Activated T-helper 1 cell treated with Interleukin-2 at 50 U/mL for 16 hours (primary cell): Measurements from ENCODE around the gene GCSAM.

Experiments
- DNase-seq: peaks from one replicate; pipeline ENCODE4 v3.0.0-alpha.2; 2020; ENCODE audit warnings: low read depth

The GCSAM gene

GRCh38 chr3:112104774-112105173 is 28.3 kb downstream of the GCSAM start:
- DNase-seq, result no peak

GRCh38 chr3:112101916-112102315 is 31.1 kb downstream of the GCSAM start:
- no peak for DNase-seq

- DNase-seq, result no peak
Measured at GRCh38 chr3:112097378-112097777, 35.7 kb downstream of the GCSAM start.

- DNase-seq, result no peak
Measured at GRCh38 chr3:112096176-112096575, 36.9 kb downstream of the GCSAM start.

- no peak for DNase-seq
Measured at GRCh38 chr3:112095731-112096130, 37.3 kb downstream of the GCSAM start.

- no peak for DNase-seq
Measured at GRCh38 chr3:112093180-112093522, 39.9 kb downstream of the GCSAM start.

GRCh38 chr3:112092496-112093179 is 40.4 kb downstream of the GCSAM start:
- DNase-seq, result no peak

GRCh38 chr3:112090887-112091586 is 42.0 kb downstream of the GCSAM start:
- no peak for DNase-seq

- no peak for DNase-seq
Measured at GRCh38 chr3:112089956-112090886, 42.8 kb downstream of the GCSAM start.

GRCh38 chr3:112088944-112089343 is 44.1 kb downstream of the GCSAM start:
- no peak for DNase-seq

- no peak for DNase-seq
Measured at GRCh38 chr3:112087746-112088145, 45.3 kb downstream of the GCSAM start.

GRCh38 chr3:112086875-112087524 is 46.0 kb downstream of the GCSAM start:
- DNase-seq, result no peak

- peak; percentile 35 for DNase-seq
Measured at GRCh38 chr3:112086076-112086854, 46.8 kb downstream of the GCSAM start, which contains the start of gene C3orf52. Gene C3orf52, plus strand, starts transcription at chr3:112086389. Its CDS starts 19 bp downstream, at chr3:112086408.

GRCh38 chr3:112085735-112086075 is 47.3 kb downstream of the GCSAM start:
- DNase-seq, result no peak

- no peak for DNase-seq
Measured at GRCh38 chr3:112084980-112085705, 47.9 kb downstream of the GCSAM start.

- no peak for DNase-seq
Measured at GRCh38 chr3:112083239-112083638, 49.8 kb downstream of the GCSAM start.

- DNase-seq, result no peak
Measured at GRCh38 chr3:112078125-112079083, 54.6 kb downstream of the GCSAM start.

GRCh38 chr3:112074616-112075497 is 58.2 kb downstream of the GCSAM start:
- DNase-seq, result no peak

- DNase-seq, result no peak
Measured at GRCh38 chr3:112074006-112074405, 59.0 kb downstream of the GCSAM start.
